Frontal cortex (tissue), 1 donor: ENCODE measurements around the gene IQCB1. TPM values are rescaled to one million over a fixed set of nuclear protein-coding genes. Genes with fewer than 3 reads are reported as not detected.

Experiments
- total RNA-seq: library from RNA; depleted of rRNA; stranded (reverse); fragments of >200 nt; gene quantifications from one replicate; pipeline ENCODE4 v1.2.3, GENCODE V29; 2014

The IQCB1 gene
- total RNA-seq, 1 donor from 2014 or later: 27.7 TPM

Other genes starting within 250 kb of the IQCB1 start
- not detected for gene FBXO40, start 241.7 kb downstream of the IQCB1 start, total RNA-seq
- 0.82 TPM for gene HCLS1, start 174.2 kb downstream of the IQCB1 start, total RNA-seq
- 42.4 TPM for gene GOLGB1, start 85.3 kb downstream of the IQCB1 start, total RNA-seq
- gene EAF2, start 149 bp upstream of the IQCB1 start, total RNA-seq: 5.3 TPM
- 7.7 TPM for gene SLC15A2, start 59.3 kb upstream of the IQCB1 start, total RNA-seq
- gene ILDR1, start 187.2 kb upstream of the IQCB1 start, total RNA-seq: not detected
- 1.2 TPM for gene CD86, start 220.3 kb upstream of the IQCB1 start, total RNA-seq